ENCODE results near the gene GIMAP4. TPM values are rescaled to one million over a fixed set of nuclear protein-coding genes. Genes with fewer than 3 reads are reported as not detected.
"Not testable (repeated sequence)": the region's sequence is repeated elsewhere in the genome, so short reads cannot be mapped to it uniquely, and the experiment has no call there.

Gene GIMAP4
- total RNA-seq, 1 donor from 2014 or later, result 0.13 TPM

DNA sequence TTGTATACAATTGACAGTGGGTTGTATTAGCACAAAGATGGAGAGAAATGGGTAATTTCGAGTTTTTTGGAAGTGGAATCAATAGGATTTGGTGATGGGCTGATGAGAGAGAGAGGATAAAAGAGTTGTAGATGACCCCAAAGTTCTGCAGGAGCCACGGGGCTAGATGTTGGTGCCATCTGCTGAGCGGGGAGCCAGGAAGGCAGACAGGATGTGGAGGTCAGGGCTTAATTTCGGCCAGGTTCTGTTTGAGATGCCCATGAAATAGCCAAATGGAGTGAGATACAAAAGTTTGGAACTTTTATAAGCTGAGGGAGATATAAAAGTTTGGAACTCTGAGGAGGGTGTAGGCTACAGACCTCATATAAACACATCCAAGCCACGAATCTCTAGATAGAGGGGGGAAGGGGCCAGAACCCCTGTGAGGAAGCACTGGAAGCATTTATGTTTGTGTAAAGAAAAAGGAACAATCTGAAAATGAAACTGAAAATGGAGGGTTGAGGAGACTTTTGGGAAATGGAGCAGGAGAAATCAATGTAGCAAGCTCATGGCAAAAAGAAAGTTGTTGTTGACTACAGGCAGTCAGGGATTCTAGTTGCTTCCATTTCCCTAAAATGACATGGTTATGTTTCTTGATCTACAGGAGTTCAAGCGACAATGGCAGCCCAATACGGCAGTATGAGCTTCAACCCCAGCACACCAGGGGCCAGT, 2.2 kb downstream of the GIMAP4 start:
- Histone ChIP-seq H3K36me3 (ENCODE audit: control insufficient read depth, insufficient read depth, low read length) (no peaks in the 10 kb centered on the region), H3K4me3 (ENCODE audit: low read depth, low read length) (no peak overlapping the region), H3K27me3 (ENCODE audit: control insufficient read depth, insufficient read depth, low read length) (no peaks in the 10 kb centered on the region)
- no peak for TF ChIP-seq CTCF (IDR thresholded peaks at IDR 0.05; ENCODE audit: insufficient read depth, low read length, poor library complexity, severe bottlenecking)
- DNase-seq (ENCODE audit: low read depth), result no peak

DNA sequence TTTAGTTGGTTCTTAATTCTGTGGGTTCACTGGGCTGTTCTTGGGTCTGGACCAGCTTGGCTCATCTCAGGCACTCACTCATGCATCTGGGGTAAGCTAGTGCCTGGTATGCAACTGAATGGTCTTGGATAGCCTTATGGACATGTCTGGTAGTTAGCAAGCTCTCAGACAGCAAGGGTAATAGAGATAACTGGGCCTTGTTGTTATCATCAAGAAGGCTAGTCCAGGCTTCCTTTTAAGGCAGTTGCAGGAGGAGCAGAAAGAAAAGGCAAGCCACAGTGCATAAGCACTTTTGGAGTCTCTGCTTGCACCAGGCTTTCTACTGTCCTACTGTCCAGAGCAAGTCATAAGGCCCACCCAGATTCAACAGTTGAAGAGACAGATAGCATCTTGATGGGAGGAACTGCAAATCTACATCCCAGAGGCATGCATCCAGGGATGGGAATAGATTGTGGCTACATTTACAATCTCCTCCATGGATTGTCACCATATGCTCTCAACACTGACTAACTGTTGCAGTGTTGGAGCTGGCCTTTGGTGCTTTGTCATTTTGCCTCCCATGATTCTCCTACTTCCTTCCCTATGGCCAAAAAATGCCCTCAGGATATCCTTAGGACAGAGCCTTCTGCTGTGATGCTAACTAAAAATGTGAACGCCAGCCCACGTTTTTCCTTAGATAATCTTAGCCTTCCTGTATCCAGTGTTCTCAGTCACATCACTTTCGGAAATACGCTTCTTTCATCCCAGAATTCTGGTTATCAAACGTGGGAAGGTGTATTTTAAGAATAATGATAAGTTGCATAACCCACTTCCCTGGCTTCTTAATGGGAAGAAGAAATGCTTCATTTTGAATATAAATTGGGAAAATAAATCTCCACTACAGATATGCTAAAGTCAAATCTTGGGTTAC, 3.6 kb downstream of the GIMAP4 start:
- Histone ChIP-seq H3K4me3 (ENCODE audit: low read depth, low read length) (no peak overlapping the region), H3K36me3 (ENCODE audit: control insufficient read depth, insufficient read depth, low read length) (no peaks in the 10 kb centered on the region), H3K27me3 (ENCODE audit: control insufficient read depth, insufficient read depth, low read length) (no peaks in the 10 kb centered on the region)
- TF ChIP-seq CTCF (IDR thresholded peaks at IDR 0.05; ENCODE audit: insufficient read depth, low read length, poor library complexity, severe bottlenecking), result no peak
- no peak for DNase-seq (ENCODE audit: low read depth)

DNA sequence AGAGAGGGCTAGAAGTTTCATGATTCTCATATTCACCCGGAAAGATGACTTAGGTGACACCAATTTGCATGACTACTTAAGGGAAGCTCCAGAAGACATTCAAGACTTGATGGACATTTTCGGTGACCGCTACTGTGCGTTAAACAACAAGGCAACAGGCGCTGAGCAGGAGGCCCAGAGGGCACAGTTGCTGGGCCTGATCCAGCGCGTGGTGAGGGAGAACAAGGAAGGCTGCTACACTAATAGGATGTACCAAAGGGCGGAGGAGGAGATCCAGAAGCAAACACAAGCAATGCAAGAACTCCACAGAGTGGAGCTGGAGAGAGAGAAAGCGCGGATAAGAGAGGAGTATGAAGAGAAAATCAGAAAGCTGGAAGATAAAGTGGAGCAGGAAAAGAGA, 5.3 kb downstream of the GIMAP4 start:
- Histone ChIP-seq H3K4me3 (ENCODE audit: low read depth, low read length) (no peak overlapping the region), H3K27me3 (ENCODE audit: control insufficient read depth, insufficient read depth, low read length) (no peaks in the 10 kb centered on the region), H3K36me3 (ENCODE audit: control insufficient read depth, insufficient read depth, low read length) (no peaks in the 10 kb centered on the region)
- no peak for DNase-seq (ENCODE audit: low read depth)
- TF ChIP-seq CTCF (IDR thresholded peaks at IDR 0.05; ENCODE audit: insufficient read depth, low read length, poor library complexity, severe bottlenecking), result no peak

- not testable (repeated sequence) for DNase-seq (ENCODE audit: low read depth); H3K27me3 ChIP-seq (ENCODE audit: control insufficient read depth, insufficient read depth, low read length); H3K36me3 ChIP-seq (ENCODE audit: control insufficient read depth, insufficient read depth, low read length)
Measured at GRCh38 chr7:150579979-150580637, 12.9 kb downstream of the GIMAP4 start.

GRCh38 chr7:150580638-150581394, 13.6 kb downstream of the GIMAP4 start:
- DNase-seq (ENCODE audit: low read depth), result no peak
- Histone ChIP-seq H3K4me3 (ENCODE audit: low read depth, low read length) (no peak overlapping the region), H3K27me3 (ENCODE audit: control insufficient read depth, insufficient read depth, low read length) (no peaks in the 10 kb centered on the region), H3K36me3 (ENCODE audit: control insufficient read depth, insufficient read depth, low read length) (no peaks in the 10 kb centered on the region)
- no peak for TF ChIP-seq CTCF (IDR thresholded peaks at IDR 0.05; ENCODE audit: insufficient read depth, low read length, poor library complexity, severe bottlenecking)

More at GRCh38 chr7:150579979-150580637, 12.9 kb downstream of the GIMAP4 start:
- not testable (repeated sequence) for H3K4me3 ChIP-seq (ENCODE audit: low read depth, low read length)

Data from kidney epithelial cell (primary cell).